ES-I3 (cell line): ENCODE data around the gene KREMEN2.

Experiments used
- H3K36me3 ChIP-seq: 2 replicates; pipeline ENCODE4 v1.6.1; 2013; ENCODE audit warnings: mild to moderate bottlenecking, low read length, control low read depth, moderate library complexity; ENCODE audit not compliant: insufficient read depth
- H3K4me1 ChIP-seq: 2 replicates; pipeline ENCODE4 v1.6.1; 2013; ENCODE audit warnings: mild to moderate bottlenecking, control low read depth, low read length; ENCODE audit not compliant: insufficient read depth
- H3K9ac ChIP-seq: 2 replicates; pipeline ENCODE4 v1.6.1; 2013; ENCODE audit warnings: low read depth, mild to moderate bottlenecking, low read length, moderate library complexity
- H3K9me3 ChIP-seq: 2 replicates; pipeline ENCODE4 v1.6.1; 2013; ENCODE audit warnings: mild to moderate bottlenecking, low read length, moderate library complexity; ENCODE audit not compliant: control insufficient read depth, insufficient read depth

KREMEN2 gene

DNA sequence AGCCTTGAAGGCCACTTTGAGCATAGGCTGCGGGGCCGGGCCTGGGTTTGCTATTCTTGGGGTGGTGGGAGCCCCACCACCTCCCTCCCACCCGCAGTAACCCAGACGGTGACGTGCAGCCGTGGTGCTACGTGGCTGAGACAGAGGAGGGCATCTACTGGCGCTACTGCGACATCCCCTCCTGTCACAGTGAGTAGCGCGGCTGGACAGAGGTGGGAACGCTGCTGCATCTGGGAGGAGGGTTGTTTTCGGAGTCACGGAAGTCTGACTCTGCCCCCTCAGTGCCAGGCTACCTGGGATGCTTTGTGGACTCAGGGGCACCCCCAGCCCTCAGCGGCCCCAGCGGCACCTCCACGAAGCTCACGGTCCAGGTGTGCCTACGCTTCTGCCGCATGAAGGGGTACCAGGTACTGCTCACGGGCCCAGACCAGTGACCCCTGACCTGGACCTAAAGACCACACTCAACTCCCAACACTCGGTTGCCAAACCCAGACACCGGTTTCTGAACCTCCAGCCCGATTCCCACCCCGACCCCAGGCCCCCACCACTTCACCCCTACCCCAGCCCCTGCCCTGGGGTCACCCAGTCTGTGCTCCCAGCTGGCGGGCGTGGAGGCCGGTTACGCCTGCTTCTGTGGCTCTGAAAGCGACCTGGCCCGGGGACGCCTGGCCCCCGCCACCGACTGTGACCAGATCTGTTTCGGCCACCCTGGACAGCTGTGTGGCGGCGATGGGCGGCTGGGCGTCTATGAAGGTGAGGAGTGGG lies 2.1 kb downstream of the KREMEN2 start:
- Histone ChIP-seq H3K9me3 (no peaks in the 10 kb centered on the region), H3K4me1 (peaks cover 6% of the 10 kb centered on the region; the same call in 1 of the 2 replicates), H3K9ac (no peak overlapping the region), H3K36me3 (no peaks in the 10 kb centered on the region)

DNA sequence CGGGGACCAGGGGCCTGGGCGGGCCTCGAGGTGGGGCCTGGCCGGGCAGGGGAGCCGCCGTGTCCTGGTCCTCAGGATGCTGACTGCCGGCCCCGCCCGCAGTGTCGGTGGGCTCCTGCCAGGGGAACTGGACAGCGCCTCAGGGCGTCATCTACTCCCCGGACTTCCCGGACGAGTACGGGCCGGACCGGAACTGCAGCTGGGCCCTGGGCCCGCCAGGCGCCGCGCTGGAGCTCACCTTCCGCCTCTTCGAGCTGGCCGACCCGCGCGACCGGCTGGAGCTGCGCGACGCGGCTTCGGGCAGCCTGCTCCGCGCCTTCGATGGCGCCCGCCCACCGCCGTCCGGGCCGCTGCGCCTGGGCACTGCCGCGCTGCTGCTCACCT lies 2.7 kb downstream of the KREMEN2 start:
- H3K9ac ChIP-seq = no peak overlapping the region
- peaks cover 6% of the 10 kb centered on the region; the same call in 1 of the 2 replicates for H3K4me1 ChIP-seq
- H3K9me3 ChIP-seq = no peaks in the 10 kb centered on the region
- no peaks in the 10 kb centered on the region for H3K36me3 ChIP-seq

DNA sequence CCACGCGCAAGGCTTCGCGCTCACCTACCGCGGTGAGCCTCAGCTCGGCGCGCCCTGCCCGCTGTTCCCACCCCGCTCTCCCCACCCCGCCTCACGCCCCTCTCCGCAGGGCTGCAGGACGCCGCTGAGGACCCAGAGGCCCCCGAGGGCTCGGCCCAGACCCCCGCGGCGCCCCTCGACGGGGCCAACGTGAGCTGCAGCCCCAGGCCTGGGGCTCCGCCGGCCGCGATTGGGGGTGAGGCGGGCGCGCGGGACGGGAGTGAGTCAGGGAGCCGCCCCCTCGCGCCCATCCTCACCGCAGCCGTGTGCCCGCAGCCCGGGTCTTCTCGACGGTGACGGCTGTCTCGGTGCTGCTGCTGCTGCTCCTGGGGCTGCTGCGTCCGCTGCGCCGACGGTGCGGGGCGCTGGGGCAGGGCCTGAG lies 3.1 kb downstream of the KREMEN2 start:
- Histone ChIP-seq H3K9me3 (no peaks in the 10 kb centered on the region), H3K9ac (no peak overlapping the region), H3K36me3 (no peaks in the 10 kb centered on the region), H3K4me1 (peaks cover 6% of the 10 kb centered on the region; the same call in 1 of the 2 replicates)

DNA sequence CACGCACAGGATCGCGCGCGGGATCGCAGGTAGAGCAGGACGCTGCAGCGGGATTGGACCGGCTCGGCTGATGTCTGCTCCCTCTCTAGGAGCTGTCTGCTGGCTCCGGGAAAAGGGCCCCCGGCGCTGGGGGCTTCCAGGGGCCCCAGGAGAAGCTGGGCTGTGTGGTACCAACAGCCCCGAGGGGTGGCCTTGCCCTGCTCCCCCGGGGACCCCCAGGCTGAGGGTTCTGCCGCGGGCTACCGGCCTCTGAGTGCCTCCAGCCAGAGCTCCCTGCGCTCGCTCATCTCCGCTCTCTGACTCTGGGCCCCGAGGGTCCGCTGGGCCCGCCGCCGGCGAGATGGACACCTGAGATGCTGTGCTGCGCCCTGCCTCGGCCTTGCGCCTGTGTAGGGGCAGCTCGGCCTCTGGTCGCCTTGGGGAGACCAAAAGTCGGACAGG lies 3.7 kb downstream of the KREMEN2 start:
- Histone ChIP-seq H3K9ac (peak overlapping the region; percentile 91; the same call in 1 of the 2 replicates), H3K9me3 (no peaks in the 10 kb centered on the region), H3K36me3 (no peaks in the 10 kb centered on the region), H3K4me1 (peaks cover 6% of the 10 kb centered on the region; the same call in 1 of the 2 replicates)

DNA sequence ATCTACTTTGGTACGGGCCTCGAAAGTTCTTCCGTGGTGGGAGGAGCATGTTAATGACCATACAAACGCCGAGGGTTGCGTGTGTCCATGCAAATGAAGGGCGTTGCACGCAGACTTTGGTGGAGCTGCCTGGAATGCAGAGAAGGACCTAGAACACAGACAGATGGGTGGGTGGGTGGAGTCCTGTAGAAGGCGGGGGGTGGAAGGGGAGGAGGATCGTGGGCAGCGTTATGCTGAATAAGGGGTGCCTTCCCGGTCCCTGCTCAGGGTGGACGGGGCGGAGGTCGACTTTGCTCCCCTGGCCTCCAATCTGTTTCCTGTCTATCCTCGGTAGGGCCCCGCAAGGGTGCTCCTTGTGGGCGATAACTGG lies 4.3 kb downstream of the KREMEN2 start:
- no peaks in the 10 kb centered on the region for H3K9me3 ChIP-seq
- H3K9ac ChIP-seq = peak overlapping the region; percentile 91; the same call in 1 of the 2 replicates
- H3K36me3 ChIP-seq = peaks cover 2% of the 10 kb centered on the region; the same call in 1 of the 2 replicates
- H3K4me1 ChIP-seq = peaks cover 6% of the 10 kb centered on the region; the same call in 1 of the 2 replicates

DNA sequence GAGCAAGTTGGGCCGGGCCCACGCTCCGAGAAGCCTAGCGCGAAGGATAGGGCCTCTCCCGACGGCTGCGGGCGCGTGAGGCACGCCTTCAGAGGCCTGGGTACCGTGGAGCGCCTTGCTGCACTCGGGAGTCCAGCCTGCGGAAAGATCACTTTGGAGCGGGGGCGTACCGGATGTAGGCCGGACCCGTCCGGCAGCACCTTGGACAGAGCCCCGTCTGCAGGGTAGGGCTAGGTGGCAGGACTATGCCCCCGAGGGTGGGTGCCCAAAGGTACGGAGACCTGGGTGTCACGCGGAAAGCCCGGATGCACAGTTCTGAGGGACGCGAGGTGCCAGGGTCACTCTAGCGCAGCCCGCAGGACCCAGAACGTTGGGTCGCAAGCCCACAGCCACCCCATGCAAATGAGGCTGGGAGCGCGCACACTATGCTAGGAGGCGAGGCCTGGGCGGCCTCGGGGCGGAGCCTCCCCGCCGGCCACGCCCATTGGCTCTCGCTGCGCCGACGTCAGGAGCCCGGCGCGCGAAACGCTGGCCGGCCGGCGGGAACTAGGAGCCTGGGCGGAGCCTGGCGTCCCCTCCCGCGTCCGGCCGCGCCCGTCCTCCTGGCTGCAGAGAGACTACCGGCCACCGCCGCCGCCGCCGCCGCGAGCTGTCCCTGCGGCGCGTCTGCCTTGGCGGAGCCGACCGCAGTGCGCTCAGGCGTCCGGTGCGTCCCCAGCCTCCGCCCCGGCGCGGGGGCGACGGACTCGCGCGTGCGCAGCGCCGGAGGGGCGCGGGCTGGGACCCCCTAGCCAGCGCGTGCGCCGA lies 4.9 kb downstream of the KREMEN2 start, which contains the start of gene PAQR4:
TSS of gene PAQR4 (plus strand) at position 611 of the 807 bp plus-strand sequence. CDS start 327 bp downstream, outside the sequence.
- no peaks in the 10 kb centered on the region for H3K9me3 ChIP-seq
- H3K36me3 ChIP-seq = peaks cover 3% of the 10 kb centered on the region; the same call in 1 of the 2 replicates
- peaks cover 6% of the 10 kb centered on the region; the same call in 1 of the 2 replicates for H3K4me1 ChIP-seq
- peak within 1 kb of the TSS; percentile 91 for H3K9ac ChIP-seq

DNA sequence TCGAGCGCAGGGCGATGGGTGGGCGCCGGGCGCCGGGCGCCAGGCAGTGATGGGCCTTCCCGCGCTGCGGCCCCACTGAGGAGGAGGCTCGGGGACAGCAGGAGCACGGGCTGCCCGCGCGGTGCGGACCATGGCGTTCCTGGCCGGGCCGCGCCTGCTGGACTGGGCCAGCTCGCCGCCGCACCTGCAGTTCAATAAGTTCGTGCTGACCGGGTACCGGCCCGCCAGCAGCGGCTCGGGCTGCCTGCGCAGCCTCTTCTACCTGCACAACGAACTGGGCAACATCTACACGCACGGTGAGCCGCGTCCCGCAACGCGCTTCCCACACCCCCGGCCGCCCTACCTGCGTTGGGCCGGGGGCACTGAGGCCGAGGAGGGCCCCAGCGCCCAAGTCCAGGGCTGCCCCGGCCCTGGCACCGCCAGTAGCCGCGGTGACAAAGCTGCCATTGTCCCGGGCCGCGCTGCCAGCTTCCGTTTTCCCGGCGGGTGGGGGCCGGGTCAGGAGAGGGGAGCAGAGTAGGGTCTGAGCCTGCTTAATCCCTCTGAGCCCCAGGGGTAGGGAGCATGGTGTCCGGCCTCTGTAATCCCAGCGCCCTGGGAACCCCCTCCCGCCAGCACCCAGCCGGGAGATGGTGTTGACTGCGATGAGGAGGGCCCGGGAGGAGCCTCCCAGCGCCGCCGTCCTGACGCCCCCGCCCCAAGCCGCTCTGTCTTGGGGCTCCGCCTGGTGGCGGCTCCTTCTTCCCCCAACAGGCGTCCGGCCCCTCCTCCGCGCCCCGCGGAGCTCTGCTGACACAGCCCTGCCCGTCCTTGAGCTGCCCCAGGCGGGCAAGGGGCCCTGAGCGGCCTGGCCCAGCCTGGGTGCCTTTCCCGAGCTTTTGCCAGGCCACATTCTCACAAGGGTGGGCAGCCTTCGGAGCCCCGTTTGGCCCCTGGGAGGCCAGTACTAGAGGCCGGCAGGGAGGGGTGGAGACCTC lies 5.8 kb downstream of the KREMEN2 start:
- Histone ChIP-seq H3K9me3 (no peaks in the 10 kb centered on the region), H3K4me1 (peaks cover 6% of the 10 kb centered on the region; the same call in 1 of the 2 replicates), H3K9ac (peak overlapping the region; percentile 91), H3K36me3 (peaks cover 3% of the 10 kb centered on the region; the same call in 1 of the 2 replicates)

DNA sequence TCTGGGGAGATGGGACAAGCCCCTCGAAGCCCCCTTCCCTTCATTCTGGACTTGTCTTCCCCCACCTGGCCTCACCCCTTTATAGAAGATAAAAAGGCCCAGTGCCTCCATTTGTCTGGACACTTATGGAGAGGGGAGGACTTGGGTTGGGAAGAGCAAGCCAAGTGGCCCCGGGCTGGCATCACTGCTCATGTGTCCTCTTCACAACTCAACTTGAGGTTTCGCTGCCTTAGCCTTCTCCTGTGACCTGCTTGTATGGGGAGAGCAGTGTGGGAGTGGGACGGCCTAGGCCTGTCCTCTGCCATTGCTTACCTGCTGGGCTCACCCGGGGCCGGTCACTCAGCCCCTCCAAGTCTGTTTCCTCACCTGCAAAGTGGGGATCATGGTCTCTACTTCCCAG lies 6.5 kb downstream of the KREMEN2 start:
- Histone ChIP-seq H3K4me1 (peaks cover 6% of the 10 kb centered on the region; the same call in 1 of the 2 replicates), H3K36me3 (peaks cover 3% of the 10 kb centered on the region), H3K9me3 (no peaks in the 10 kb centered on the region), H3K9ac (peak overlapping the region; percentile 91; the same call in 1 of the 2 replicates)

DNA sequence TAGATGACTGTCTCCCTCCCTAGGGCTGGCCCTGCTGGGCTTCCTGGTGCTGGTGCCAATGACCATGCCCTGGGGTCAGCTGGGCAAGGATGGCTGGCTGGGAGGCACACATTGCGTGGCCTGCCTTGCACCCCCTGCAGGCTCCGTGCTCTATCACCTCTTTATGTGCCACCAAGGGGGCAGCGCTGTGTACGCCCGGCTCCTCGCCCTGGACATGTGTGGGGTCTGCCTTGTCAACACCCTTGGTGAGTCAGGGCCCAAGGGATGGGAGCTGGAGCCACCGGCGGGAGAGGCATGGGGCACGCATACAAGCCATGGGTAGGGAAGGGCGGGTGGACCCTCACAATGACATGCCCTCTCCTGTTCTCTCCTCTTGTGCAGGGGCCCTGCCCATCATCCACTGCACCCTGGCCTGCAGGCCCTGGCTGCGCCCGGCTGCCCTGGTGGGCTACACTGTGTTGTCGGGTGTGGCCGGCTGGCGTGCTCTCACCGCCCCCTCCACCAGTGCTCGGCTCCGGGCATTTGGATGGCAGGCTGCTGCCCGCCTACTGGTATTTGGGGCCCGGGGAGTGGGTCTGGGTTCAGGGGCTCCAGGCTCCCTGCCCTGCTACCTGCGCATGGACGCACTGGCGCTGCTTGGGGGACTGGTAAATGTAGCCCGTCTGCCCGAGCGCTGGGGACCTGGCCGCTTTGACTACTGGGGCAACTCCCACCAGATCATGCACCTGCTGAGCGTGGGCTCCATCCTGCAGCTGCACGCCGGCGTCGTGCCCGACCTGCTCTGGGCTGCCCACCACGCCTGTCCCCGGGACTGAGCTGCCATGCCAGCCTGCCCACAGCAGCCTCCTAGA lies 7.3 kb downstream of the KREMEN2 start:
- Histone ChIP-seq H3K36me3 (peaks cover 3% of the 10 kb centered on the region), H3K9me3 (no peaks in the 10 kb centered on the region), H3K9ac (no peak overlapping the region), H3K4me1 (peaks cover 4% of the 10 kb centered on the region; the same call in 1 of the 2 replicates)

DNA sequence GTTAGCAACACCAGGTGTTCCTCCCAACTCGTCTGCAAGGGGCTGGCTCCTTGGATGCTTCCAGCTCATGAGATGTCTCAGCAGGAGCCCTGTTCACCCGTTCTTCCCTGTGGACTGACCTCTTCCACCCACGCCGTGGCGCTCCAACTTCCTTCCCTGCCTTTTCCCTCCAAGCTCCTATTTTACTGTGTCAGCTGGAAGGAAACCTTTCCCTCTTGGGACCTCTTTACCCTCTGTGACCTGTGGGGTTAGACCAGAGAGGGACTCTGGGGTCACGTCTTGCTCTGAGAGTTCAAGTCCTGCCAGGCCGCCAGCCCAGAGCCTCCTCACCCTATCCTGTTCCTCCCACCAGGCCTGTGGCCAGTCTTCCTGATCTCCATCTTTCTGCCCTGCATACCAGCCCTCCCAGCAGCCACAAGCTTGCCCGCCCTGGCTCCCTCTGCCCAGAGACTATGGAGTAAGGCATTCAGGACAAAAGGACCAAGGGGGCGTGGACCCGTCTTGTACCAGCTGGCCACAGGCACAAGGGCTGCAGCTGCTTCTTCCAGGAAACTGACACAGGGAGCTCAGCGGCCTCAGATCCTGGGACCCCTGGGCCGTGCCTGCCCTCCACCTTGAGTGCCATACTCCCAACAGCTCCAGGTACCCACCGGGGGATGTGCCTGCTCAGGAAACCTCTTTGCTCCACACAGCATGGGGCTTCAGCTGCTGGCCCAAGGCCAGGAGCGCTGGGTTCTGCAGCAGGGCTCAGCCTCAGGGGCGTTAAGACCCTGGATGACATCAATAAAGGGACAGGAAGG lies 8.1 kb downstream of the KREMEN2 start:
- Histone ChIP-seq H3K36me3 (peaks cover 3% of the 10 kb centered on the region), H3K4me1 (peaks cover 4% of the 10 kb centered on the region; the same call in 1 of the 2 replicates), H3K9me3 (no peaks in the 10 kb centered on the region), H3K9ac (no peak overlapping the region)

DNA sequence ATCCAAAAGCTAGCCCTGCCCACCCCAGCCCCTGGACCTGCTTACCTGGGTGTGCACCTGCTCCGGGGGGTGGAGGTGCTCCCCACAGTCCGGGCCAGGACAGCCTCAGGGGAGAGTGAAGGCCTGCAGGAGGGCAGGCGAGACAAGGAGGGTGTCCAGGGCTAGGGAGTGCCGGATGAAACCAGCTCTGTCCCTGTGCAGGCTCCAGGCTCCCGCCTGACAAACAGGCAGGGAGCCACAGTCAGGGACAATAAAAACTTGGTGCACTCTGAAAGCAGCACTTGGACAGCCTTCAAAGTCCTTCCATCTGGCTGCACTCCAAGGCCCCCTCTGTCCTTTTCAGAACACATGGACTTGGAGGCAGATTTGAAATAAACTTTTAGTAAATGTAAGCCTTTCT lies 9.0 kb downstream of the KREMEN2 start:
- peaks cover 3% of the 10 kb centered on the region for H3K36me3 ChIP-seq
- H3K9me3 ChIP-seq = no peaks in the 10 kb centered on the region
- peaks cover 2% of the 10 kb centered on the region; the same call in 1 of the 2 replicates for H3K4me1 ChIP-seq
- H3K9ac ChIP-seq = no peak overlapping the region

DNA sequence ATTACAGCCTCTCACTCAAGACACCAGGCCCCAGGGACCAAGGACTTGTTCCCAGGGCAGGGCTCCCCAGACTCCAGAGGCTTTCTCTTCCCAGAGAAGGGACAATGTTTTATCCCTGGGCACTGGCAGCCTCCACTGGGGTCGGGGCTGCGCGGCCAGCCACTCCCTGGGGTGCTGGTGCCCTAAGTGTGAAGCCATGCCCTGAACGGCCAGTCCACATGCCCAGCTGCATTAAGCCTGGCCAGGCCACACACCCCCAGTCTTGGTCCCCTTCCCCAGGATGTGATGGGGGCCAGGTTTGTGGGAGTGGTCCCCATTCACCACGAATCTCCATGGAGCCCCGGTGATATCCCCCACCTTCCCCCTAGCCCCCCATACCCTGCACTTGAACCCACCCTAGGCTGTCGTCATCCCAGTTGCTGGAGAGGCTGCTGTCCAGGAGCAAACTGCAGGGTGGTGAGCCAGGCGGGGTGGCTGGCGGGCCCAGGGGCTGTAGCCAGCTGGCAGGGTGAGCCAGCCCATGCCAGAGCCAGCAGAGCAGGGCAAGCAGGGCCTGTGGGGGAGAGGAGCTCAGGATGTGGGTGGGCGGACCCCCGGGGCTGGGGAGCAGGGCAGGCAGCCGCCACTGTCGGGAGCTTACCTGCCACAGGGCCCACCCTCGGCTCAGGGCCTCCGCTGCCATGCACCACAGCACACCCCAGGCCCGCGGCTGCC lies 9.7 kb downstream of the KREMEN2 start:
- H3K9me3 ChIP-seq = no peaks in the 10 kb centered on the region
- H3K4me1 ChIP-seq = no peaks in the 10 kb centered on the region
- peaks cover 3% of the 10 kb centered on the region for H3K36me3 ChIP-seq
- H3K9ac ChIP-seq = no peak overlapping the region
